SU-DHL-6 (cell line): ENCODE data around the gene CACNB4.

Source experiments
- H2AFZ ChIP-seq: fragments of 200-600 bp; sonication (generic); 2 replicates; pipeline ENCODE4 v1.6.1; 2014; ENCODE audit warnings: low read depth, mild to moderate bottlenecking, moderate library complexity, mixed read lengths, antibody characterized with exemption, low read length; ENCODE audit not compliant: severe bottlenecking
- H3F3A ChIP-seq: fragments of 200-600 bp; shearing (Covaris generic); 2 replicates; pipeline ENCODE4 v1.6.0; 2016; ENCODE audit warnings: antibody characterized with exemption, mild to moderate bottlenecking; ENCODE audit not compliant: insufficient read depth
- H3K27ac ChIP-seq: fragments of 200-600 bp; sonication (generic); 2 replicates; pipeline ENCODE4 v1.5.1; 2016; ENCODE audit warnings: low read depth, mild to moderate bottlenecking, low read length, moderate library complexity, mixed read lengths
- H3K27me3 ChIP-seq: fragments of 200-600 bp; sonication (generic), shearing (Covaris generic); 2 replicates; pipeline ENCODE4 v1.6.0; 2014; ENCODE audit warnings: mild to moderate bottlenecking, low read length
- H3K36me3 ChIP-seq: fragments of 200-600 bp; sonication (generic); 2 replicates; pipeline ENCODE4 v1.6.1; 2014; ENCODE audit warnings: mild to moderate bottlenecking, low read length, mixed read lengths
- H3K4me2 ChIP-seq: fragments of 300-600, 200-600 bp; shearing (Covaris generic), sonication (generic); 2 replicates; pipeline ENCODE4 v1.6.0; 2014; ENCODE audit warnings: low read length, low read depth, mild to moderate bottlenecking; ENCODE audit not compliant: poor library complexity, severe bottlenecking
- H3K4me3 ChIP-seq: fragments of 200-600 bp; sonication (generic); 2 replicates; pipeline ENCODE4 v1.5.1; 2014; ENCODE audit warnings: antibody characterized with exemption, low read length, mild to moderate bottlenecking, mixed read lengths; ENCODE audit not compliant: insufficient read depth, poor library complexity, severe bottlenecking
- H3K79me2 ChIP-seq: fragments of 200-600 bp; sonication (generic); 2 replicates; pipeline ENCODE4 v1.6.1; 2014; ENCODE audit warnings: mild to moderate bottlenecking, low read length, moderate library complexity; ENCODE audit not compliant: insufficient read depth
- H3K9ac ChIP-seq: fragments of 200-600 bp; sonication (generic); 2 replicates; pipeline ENCODE4 v1.7.0; 2014; ENCODE audit warnings: mild to moderate bottlenecking, low read length
- H3K9me2 ChIP-seq: fragments of 200-600 bp; sonication (generic); replicated peaks from 2 replicates; pipeline ENCODE4 v1.6.1; 2014; ENCODE audit warnings: low read length; ENCODE audit not compliant: insufficient read depth
- H3K9me3 ChIP-seq: fragments of 200-600 bp; sonication (generic); 2 replicates; pipeline ENCODE4 v1.6.1; 2014; ENCODE audit warnings: low read length, mixed read lengths; ENCODE audit not compliant: insufficient read depth
- H4K20me1 ChIP-seq: fragments of 200-600 bp; sonication (generic); 2 replicates; pipeline ENCODE4 v1.6.1; 2014; ENCODE audit warnings: low read depth, mild to moderate bottlenecking, antibody characterized with exemption, low read length, moderate library complexity, mixed read lengths
- CTCF ChIP-seq: fragments of 200-600 bp; sonication (generic); IDR thresholded peaks from one replicate; pipeline ENCODE4 v1.5.1; 2017; ENCODE audit warnings: antibody characterized with exemption, mild to moderate bottlenecking, low read length, moderate library complexity; ENCODE audit not compliant: insufficient read depth, poor library complexity, severe bottlenecking
- EZH2phosphoT487 ChIP-seq: fragments of 200-600 bp; sonication (generic), shearing (Covaris generic); conservative IDR thresholded peaks from 2 replicates; pipeline ENCODE4 v1.6.1; 2018; ENCODE audit warnings: mild to moderate bottlenecking, antibody characterized with exemption, low read length, moderate library complexity, mixed read lengths

CACNB4 gene

GRCh38 chr2:151789055-151789834 is 309.6 kb downstream of the CACNB4 start:
- TF ChIP-seq EZH2phosphoT487 (no peak), CTCF (no peak)
- no peak overlapping the region for H2AFZ ChIP-seq

GRCh38 chr2:151786483-151786882 is 312.4 kb downstream of the CACNB4 start:
- Histone ChIP-seq H3K9me2 (no peaks in the 10 kb centered on the region), H3K27me3 (no peaks in the 10 kb centered on the region), H3K9me3 (no peaks in the 10 kb centered on the region), H3F3A (no peaks in the 10 kb centered on the region; the same call in 1 of the 2 replicates), H3K27ac (no peak overlapping the region), H3K79me2 (no peaks in the 10 kb centered on the region), H3K36me3 (peaks cover 3% of the 10 kb centered on the region; the same call in 1 of the 2 replicates), H3K4me2 (no peak overlapping the region), H3K9ac (no peak overlapping the region), H3K4me3 (no peak overlapping the region), H2AFZ (no peak overlapping the region), H4K20me1 (no peaks in the 10 kb centered on the region)
- TF ChIP-seq CTCF: no peak
- no peak for TF ChIP-seq EZH2phosphoT487

More at GRCh38 chr2:151789055-151789834, 309.6 kb downstream of the CACNB4 start:
- Histone ChIP-seq H3K27ac (no peak overlapping the region), H4K20me1 (no peaks in the 10 kb centered on the region), H3K79me2 (no peaks in the 10 kb centered on the region), H3K9ac (no peak overlapping the region), H3K9me2 (no peaks in the 10 kb centered on the region), H3K36me3 (peaks cover 3% of the 10 kb centered on the region; the same call in 1 of the 2 replicates), H3K9me3 (no peaks in the 10 kb centered on the region), H3K27me3 (no peaks in the 10 kb centered on the region), H3K4me2 (no peak overlapping the region), H3K4me3 (no peak overlapping the region), H3F3A (no peaks in the 10 kb centered on the region; the same call in 1 of the 2 replicates)

GRCh38 chr2:151786077-151786476 is 312.8 kb downstream of the CACNB4 start:
- H3K4me3 ChIP-seq: no peak overlapping the region
- H3K4me2 ChIP-seq: no peak overlapping the region
- H3K79me2 ChIP-seq: no peaks in the 10 kb centered on the region
- no peak overlapping the region for H2AFZ ChIP-seq
- H4K20me1 ChIP-seq: no peaks in the 10 kb centered on the region
- peaks cover 3% of the 10 kb centered on the region; the same call in 1 of the 2 replicates for H3K36me3 ChIP-seq
- H3K9ac ChIP-seq: no peak overlapping the region
- H3K27me3 ChIP-seq: no peaks in the 10 kb centered on the region
- no peaks in the 10 kb centered on the region for H3K9me2 ChIP-seq
- H3F3A ChIP-seq: no peaks in the 10 kb centered on the region; the same call in 1 of the 2 replicates
- no peaks in the 10 kb centered on the region for H3K9me3 ChIP-seq
- H3K27ac ChIP-seq: no peak overlapping the region
- TF ChIP-seq CTCF: no peak
- no peak for TF ChIP-seq EZH2phosphoT487
